Measurements from ENCODE around the gene CLMN. TPM values are rescaled to one million over a fixed set of nuclear protein-coding genes. Genes with fewer than 3 reads are reported as not detected.

CLMN gene
- total and polyA plus RNA-seq, 2 donors: 4.3 to 11.1 TPM

GRCh38 chr14:95258754-95259593 is 60.7 kb downstream of the CLMN start:
- Histone ChIP-seq H3K36me3 (ENCODE audit: insufficient read depth) (no peaks in the 10 kb centered on the region), H3K27ac (ENCODE audit: low read depth) (no peak overlapping the region), H3K4me1 (ENCODE audit: insufficient read depth) (no peaks in the 10 kb centered on the region), H3K4me3 (ENCODE audit: low read depth, low read length) (no peak overlapping the region)
- WGBS: 47% methylated on average over 12 of the region's 12 CpGs
- no peak for DNase-seq (ENCODE audit: extremely low spot score)

- Histone ChIP-seq H3K27ac (ENCODE audit: low read depth) (no peak overlapping the region), H3K4me1 (ENCODE audit: insufficient read depth) (no peaks in the 10 kb centered on the region), H3K36me3 (ENCODE audit: insufficient read depth) (no peaks in the 10 kb centered on the region), H3K4me3 (ENCODE audit: low read depth, low read length) (no peak overlapping the region)
- DNase-seq (ENCODE audit: extremely low spot score): no peak
- WGBS: 95% methylated on average over 2 of the region's 2 CpGs
Measured at GRCh38 chr14:95258156-95258555, 61.6 kb downstream of the CLMN start.

DNA sequence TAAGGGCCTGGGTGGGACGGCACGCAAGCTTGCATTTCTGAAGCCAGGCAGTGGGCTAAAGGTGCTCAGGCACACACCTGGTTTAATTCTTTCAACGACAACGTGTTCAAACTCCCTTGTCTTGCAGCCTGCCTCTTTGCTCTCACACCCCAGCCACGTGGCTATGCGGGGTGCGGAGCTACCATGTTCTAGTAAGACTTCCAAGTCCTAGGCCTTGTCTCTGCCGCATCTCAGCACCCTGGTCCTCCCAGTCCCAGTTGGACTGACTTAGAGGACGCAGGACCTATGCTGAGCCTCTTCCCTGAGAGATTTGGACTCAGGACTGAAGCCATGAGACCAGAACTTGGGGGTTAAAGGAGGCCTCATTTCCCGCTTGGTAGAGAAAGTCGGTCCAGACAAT is 62.2 kb downstream of the CLMN start:
- no peak for DNase-seq (ENCODE audit: extremely low spot score)
- Histone ChIP-seq H3K27ac (ENCODE audit: low read depth) (no peak overlapping the region), H3K4me3 (ENCODE audit: low read depth, low read length) (no peak overlapping the region), H3K4me1 (ENCODE audit: insufficient read depth) (no peaks in the 10 kb centered on the region), H3K36me3 (ENCODE audit: insufficient read depth) (no peaks in the 10 kb centered on the region)
- 88% methylated on average over 11 of the region's 11 CpGs for WGBS

DNA sequence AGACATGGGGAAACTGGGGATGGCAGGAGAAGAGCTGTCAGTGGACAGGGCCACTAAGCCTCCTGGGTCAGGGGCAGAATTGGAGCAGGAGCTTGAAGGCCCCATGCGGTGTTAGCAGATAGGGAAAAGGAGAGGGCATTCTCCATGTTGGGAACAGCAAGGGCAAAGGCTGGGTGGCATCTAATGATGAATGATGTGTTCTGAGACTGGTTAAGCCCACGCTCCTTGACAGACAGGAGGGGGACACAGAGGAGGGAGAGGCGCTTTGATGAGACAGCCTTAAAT is 63.0 kb downstream of the CLMN start:
- DNase-seq (ENCODE audit: extremely low spot score): no peak
- over 99% methylated on average over 3 of the region's 3 CpGs for WGBS
- H3K4me1 ChIP-seq (ENCODE audit: insufficient read depth): no peaks in the 10 kb centered on the region
- no peak overlapping the region for H3K4me3 ChIP-seq (ENCODE audit: low read depth, low read length)
- no peaks in the 10 kb centered on the region for H3K36me3 ChIP-seq (ENCODE audit: insufficient read depth)
- H3K27ac ChIP-seq (ENCODE audit: low read depth): no peak overlapping the region

DNA sequence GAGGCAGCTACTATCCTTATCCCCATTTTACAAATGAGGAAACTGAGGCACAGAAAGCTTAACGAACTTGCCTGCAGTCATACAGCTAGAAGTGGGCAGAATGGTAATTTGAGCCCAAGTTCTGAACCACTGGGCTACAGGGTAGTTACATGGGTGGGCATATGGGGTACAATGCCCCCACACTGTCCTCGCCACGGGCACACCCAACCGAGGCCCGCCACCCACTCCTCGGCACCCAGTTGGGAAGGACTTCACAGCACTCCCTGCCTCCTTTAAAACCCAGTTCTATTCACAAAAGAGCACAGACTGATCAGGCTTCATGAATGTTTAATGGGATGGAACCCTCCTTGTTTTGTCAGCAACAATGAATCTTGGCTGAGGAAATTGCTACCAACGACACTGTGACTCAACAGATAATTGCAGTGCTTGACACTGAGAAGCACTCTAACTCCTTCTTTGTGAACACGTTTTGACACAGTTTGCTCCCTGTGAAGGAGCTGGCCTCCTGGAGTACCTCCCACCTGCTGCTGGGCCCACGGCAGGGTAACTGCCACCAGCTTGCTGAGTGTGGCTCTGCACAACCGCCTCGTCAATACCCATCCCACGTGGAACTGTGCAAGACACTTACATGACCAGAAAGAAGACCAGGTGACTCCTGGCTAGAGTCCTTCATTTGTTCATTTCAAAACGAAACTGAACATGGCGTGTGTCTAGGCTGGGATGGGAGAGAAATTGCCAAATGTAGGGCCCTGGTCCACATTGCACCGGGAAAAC is 63.5 kb downstream of the CLMN start:
- DNase-seq (ENCODE audit: extremely low spot score): no peak
- Histone ChIP-seq H3K27ac (ENCODE audit: low read depth) (no peak overlapping the region), H3K4me3 (ENCODE audit: low read depth, low read length) (no peak overlapping the region), H3K4me1 (ENCODE audit: insufficient read depth) (no peaks in the 10 kb centered on the region), H3K36me3 (ENCODE audit: insufficient read depth) (no peaks in the 10 kb centered on the region)
- 85% methylated on average over 15 of the region's 15 CpGs for WGBS

- Histone ChIP-seq H3K4me1 (ENCODE audit: insufficient read depth) (no peaks in the 10 kb centered on the region), H3K27ac (ENCODE audit: low read depth) (no peak overlapping the region), H3K36me3 (ENCODE audit: insufficient read depth) (no peaks in the 10 kb centered on the region), H3K4me3 (ENCODE audit: low read depth, low read length) (no peak overlapping the region)
- 50% methylated on average over 6 of the region's 6 CpGs for WGBS
- peak; percentile 74 for DNase-seq (ENCODE audit: extremely low spot score)
Measured at GRCh38 chr14:95255487-95255886, 64.2 kb downstream of the CLMN start.

DNA sequence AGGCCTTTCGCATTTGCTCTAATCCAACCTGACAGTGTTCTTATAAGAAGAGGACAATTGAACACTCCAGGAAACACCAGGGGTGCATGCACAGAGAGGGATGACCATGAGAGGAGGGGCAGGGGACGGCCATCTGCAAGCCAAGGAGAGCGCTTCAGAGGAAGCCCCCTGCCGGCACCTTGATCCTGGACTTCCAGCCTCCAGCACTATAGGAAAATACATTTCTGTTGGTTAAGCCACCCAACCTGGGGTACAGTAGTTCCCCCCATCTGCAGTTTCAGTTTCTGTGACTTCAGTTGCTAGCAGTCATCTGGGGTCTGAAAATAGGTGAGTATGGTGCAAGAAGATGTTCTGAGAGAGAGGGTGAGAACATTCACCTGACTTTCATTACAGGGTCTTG is 64.7 kb downstream of the CLMN start:
- no peaks in the 10 kb centered on the region for H3K4me1 ChIP-seq (ENCODE audit: insufficient read depth)
- no peak for DNase-seq (ENCODE audit: extremely low spot score)
- 93% methylated on average over 4 of the region's 4 CpGs for WGBS
- no peak overlapping the region for H3K4me3 ChIP-seq (ENCODE audit: low read depth, low read length)
- no peaks in the 10 kb centered on the region for H3K36me3 ChIP-seq (ENCODE audit: insufficient read depth)
- no peak overlapping the region for H3K27ac ChIP-seq (ENCODE audit: low read depth)

GRCh38 chr14:95254288-95254687 is 65.4 kb downstream of the CLMN start:
- 65% methylated on average over 10 of the region's 10 CpGs for WGBS
- Histone ChIP-seq H3K4me1 (ENCODE audit: insufficient read depth) (no peaks in the 10 kb centered on the region), H3K27ac (ENCODE audit: low read depth) (no peak overlapping the region), H3K4me3 (ENCODE audit: low read depth, low read length) (no peak overlapping the region), H3K36me3 (ENCODE audit: insufficient read depth) (no peaks in the 10 kb centered on the region)
- DNase-seq (ENCODE audit: extremely low spot score): no peak

- 86% methylated on average over 6 of the region's 6 CpGs for WGBS
- Histone ChIP-seq H3K4me1 (ENCODE audit: insufficient read depth) (no peaks in the 10 kb centered on the region), H3K4me3 (ENCODE audit: low read depth, low read length) (no peak overlapping the region), H3K36me3 (ENCODE audit: insufficient read depth) (no peaks in the 10 kb centered on the region), H3K27ac (ENCODE audit: low read depth) (no peak overlapping the region)
- DNase-seq (ENCODE audit: extremely low spot score): no peak
Measured at GRCh38 chr14:95253039-95253630, 66.6 kb downstream of the CLMN start.

GRCh38 chr14:95252219-95252618 is 67.5 kb downstream of the CLMN start:
- DNase-seq (ENCODE audit: extremely low spot score): no peak
- no peak overlapping the region for H3K4me3 ChIP-seq (ENCODE audit: low read depth, low read length)
- H3K4me1 ChIP-seq (ENCODE audit: insufficient read depth): no peaks in the 10 kb centered on the region
- H3K36me3 ChIP-seq (ENCODE audit: insufficient read depth): no peaks in the 10 kb centered on the region
- no peak overlapping the region for H3K27ac ChIP-seq (ENCODE audit: low read depth)
- 89% methylated on average over 6 of the region's 6 CpGs for WGBS

GRCh38 chr14:95250936-95251335 is 68.8 kb downstream of the CLMN start:
- no peaks in the 10 kb centered on the region for H3K4me1 ChIP-seq (ENCODE audit: insufficient read depth)
- H3K36me3 ChIP-seq (ENCODE audit: insufficient read depth): no peaks in the 10 kb centered on the region
- 63% methylated on average over 7 of the region's 7 CpGs for WGBS
- no peak for DNase-seq (ENCODE audit: extremely low spot score)
- H3K4me3 ChIP-seq (ENCODE audit: low read depth, low read length): no peak overlapping the region
- no peak overlapping the region for H3K27ac ChIP-seq (ENCODE audit: low read depth)

DNA sequence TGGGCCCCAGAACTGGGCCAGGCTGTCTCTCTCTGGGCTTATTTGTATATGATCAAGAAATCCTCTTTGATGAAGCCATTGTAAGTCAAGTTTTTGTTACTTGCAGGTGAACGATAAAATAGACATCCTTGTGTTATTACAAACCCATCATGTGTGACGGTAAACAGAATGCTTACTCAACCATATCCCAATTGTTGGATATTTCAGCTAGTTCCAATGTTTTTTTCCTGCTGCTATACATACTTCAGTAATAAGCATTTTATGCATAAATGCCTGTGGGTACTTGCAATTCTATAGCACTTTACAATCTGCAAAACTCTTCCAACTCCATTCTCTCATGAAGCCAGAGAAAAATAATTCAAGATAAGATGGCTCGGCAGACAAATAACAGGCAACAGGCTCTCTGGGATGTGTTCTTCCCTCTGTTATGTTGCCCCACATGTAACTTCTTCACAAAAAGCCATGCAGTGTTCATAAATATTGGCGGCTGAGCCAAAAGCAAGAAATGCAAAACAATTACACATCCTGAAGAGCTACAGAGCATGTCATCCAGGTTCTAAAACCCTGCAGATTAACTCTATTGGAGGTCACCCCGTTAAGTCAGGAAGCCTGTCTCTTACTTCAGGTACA is 69.5 kb downstream of the CLMN start:
- Histone ChIP-seq H3K36me3 (ENCODE audit: insufficient read depth) (no peaks in the 10 kb centered on the region), H3K27ac (ENCODE audit: low read depth) (no peak overlapping the region), H3K4me1 (ENCODE audit: insufficient read depth) (no peaks in the 10 kb centered on the region), H3K4me3 (ENCODE audit: low read depth, low read length) (no peak overlapping the region)
- 53% methylated on average over 5 of the region's 5 CpGs for WGBS
- DNase-seq (ENCODE audit: extremely low spot score): no peak

DNA sequence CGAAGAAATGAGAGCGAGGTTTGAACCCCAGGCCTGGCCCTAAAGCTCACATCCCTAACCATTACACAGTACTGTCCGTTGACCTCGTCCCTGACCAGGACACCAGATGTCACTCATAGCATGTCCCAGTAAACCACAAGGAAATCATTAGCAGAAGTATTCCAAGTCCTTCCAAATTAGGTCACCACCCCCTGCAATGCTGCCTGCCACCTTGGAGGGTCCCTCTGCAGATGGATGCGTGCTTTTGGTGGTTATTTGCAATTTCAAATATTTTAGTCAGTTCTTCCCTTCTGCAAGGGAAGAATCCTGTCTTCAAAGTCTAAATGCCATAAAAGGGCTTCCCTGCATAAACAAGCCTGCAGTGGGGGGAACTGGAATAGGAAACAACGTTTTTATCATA is 71.3 kb downstream of the CLMN start:
- Histone ChIP-seq H3K4me1 (ENCODE audit: insufficient read depth) (no peaks in the 10 kb centered on the region), H3K27ac (ENCODE audit: low read depth) (no peak overlapping the region), H3K36me3 (ENCODE audit: insufficient read depth) (no peaks in the 10 kb centered on the region), H3K4me3 (ENCODE audit: low read depth, low read length) (no peak overlapping the region)
- WGBS: 54% methylated on average over 6 of the region's 6 CpGs
- DNase-seq (ENCODE audit: extremely low spot score): no peak

DNA sequence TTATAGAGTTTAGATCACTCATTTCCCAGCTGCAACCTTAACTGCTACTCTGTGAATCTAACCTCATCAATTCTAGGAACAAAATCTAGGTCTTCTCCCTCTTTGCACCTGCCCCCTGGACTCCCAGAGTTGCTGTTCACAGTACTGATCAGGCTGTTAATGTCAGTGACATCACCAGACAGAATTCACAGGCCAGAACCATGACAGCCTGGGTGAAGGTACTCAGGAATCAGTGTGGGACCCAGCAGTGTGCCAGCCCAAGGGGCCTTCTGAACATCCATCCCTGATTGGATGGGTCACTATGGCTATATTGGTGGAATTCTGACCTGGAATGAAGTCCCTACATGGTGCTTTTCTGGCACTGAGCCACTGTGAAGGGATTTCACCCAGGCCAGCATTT is 72.8 kb downstream of the CLMN start:
- Histone ChIP-seq H3K27ac (ENCODE audit: low read depth) (no peak overlapping the region), H3K36me3 (ENCODE audit: insufficient read depth) (no peaks in the 10 kb centered on the region), H3K4me1 (ENCODE audit: insufficient read depth) (no peaks in the 10 kb centered on the region), H3K4me3 (ENCODE audit: low read depth, low read length) (no peak overlapping the region)
- DNase-seq (ENCODE audit: extremely low spot score): no peak

All from urinary bladder (tissue), 4 donors.